ENCODE data around the gene GABRD. TPM values are rescaled to one million over a fixed set of nuclear protein-coding genes. Genes with fewer than 3 reads are reported as not detected.

GABRD gene
- total and polyA plus RNA-seq, 10 of the 15 experiments (the other 5 are each of a cell fraction or from before 2014, with no cell fraction given) = not detected

DNA sequence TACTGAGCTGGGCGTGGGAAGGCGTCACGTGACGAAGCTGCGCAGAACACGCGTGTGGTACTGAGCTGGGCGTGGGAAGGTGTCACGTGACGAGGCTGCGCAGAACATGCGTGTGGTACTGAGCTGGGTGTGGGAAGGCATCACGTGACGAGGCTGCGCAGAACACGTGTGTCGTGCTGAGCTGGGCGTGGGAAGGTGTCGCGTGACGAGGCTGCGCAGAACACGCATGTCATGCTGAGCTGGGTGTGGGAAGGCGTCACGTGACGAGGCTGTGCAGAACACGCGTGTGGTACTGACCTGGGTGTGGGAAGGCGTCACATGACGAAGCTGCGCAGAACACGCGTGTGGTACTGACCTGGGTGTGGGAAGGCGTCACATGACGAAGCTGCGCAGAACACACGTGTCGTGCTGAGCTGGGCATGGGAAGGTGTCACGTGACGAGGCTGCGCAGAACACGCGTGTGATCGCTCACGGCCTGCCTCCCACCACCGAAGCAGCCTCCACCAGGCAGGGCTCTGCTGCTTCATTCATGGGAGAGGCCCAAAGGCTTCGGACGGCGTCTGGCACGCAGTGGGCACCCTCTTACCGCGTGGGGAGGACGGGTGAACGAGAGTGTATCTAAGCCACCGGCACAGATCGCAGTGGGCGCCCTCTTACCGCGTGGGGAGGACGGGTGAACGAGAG is 39.5 kb upstream of the GABRD start:
- Histone ChIP-seq H3K27me3 (replicated peaks in 1 of 2; ENCODE audit: control insufficient read depth in 2 of 2, insufficient read depth in 2 of 2, low read length in 1 of 2) (no peaks in the 10 kb centered on the region), H3K4me3 (no peak overlapping the region), H3K4me2 (ENCODE audit: control insufficient read depth, insufficient read depth) (no peak overlapping the region), H3K9ac (ENCODE audit: control insufficient read depth, insufficient read depth, low read length) (no peak overlapping the region), H2AFZ (ENCODE audit: control insufficient read depth, low read depth, low read length) (no peak overlapping the region), H3K27ac (ENCODE audit: control insufficient read depth, insufficient read depth) (no peak overlapping the region), H3K36me3 (ENCODE audit: control insufficient read depth in 2 of 2, insufficient read depth in 2 of 2, low read length in 1 of 2) (no peaks in the 10 kb centered on the region), H3K79me2 (ENCODE audit: control insufficient read depth, insufficient read depth, low read length) (no peaks in the 10 kb centered on the region), H3K4me1 (ENCODE audit: control insufficient read depth, insufficient read depth, low read length) (no peaks in the 10 kb centered on the region), H3K9me3 (replicated peaks; ENCODE audit: control insufficient read depth, insufficient read depth, low read length) (no peaks in the 10 kb centered on the region; the same call in 2 of the 3 replicates), H4K20me1 (ENCODE audit: control insufficient read depth, insufficient read depth) (no peaks in the 10 kb centered on the region)
- ChIA-PET RAD21 (ENCODE audit: unreplicated experiment) (no interaction called here), POLR2A (no interaction called here), SMC1A (ENCODE audit: uncharacterized antibody, unreplicated experiment) (no interaction called here), CTCF (no interaction called here)
- WGBS (ENCODE audit: insufficient coverage, insufficient replicate concordance, low lambda C conversion rate, missing lambda C conversion rate) = 85% methylated on average over 24 of the region's 61 CpGs
- ATAC-seq = no peak
- TF ChIP-seq, protein P1, sequence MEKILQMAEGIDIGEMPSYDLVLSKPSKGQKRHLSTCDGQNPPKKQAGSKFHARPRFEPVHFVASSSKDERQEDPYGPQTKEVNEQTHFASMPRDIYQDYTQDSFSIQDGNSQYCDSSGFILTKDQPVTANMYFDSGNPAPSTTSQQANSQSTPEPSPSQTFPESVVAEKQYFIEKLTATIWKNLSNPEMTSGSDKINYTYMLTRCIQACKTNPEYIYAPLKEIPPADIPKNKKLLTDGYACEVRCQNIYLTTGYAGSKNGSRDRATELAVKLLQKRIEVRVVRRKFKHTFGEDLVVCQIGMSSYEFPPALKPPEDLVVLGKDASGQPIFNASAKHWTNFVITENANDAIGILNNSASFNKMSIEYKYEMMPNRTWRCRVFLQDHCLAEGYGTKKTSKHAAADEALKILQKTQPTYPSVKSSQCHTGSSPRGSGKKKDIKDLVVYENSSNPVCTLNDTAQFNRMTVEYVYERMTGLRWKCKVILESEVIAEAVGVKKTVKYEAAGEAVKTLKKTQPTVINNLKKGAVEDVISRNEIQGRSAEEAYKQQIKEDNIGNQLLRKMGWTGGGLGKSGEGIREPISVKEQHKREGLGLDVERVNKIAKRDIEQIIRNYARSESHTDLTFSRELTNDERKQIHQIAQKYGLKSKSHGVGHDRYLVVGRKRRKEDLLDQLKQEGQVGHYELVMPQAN (conservative IDR thresholded peaks at IDR 0.05) = no peak
- TF ChIP-seq SUPT20H (IDR thresholded peaks at IDR 0.05; ENCODE audit: borderline replicate concordance, control insufficient read depth, low read depth, low read length) (no peak), YBX1 (IDR thresholded peaks at IDR 0.05) (no peak), TAF1 (IDR thresholded peaks at IDR 0.05; ENCODE audit: borderline replicate concordance, low read depth, low read length) (no peak)
- no peak for DNase-seq (ENCODE audit: low read depth, low spot score)
- no peak for FAIRE-seq
- BruUV-seq (replicated peaks) = no TSS peak
- in situ Hi-C loops (cut with MboI) = no loop called here
- intact Hi-C loops (cut with micrococcal nuclease; ENCODE audit: unreplicated experiment) = no loop called here

Data from GM12878 (cell line).